ENCODE results near the gene F7.

Gene F7

GRCh38 chr13:113153810-113154748 lies 48.5 kb downstream of the F7 start:
- Histone ChIP-seq H3K4me3 (peak overlapping the region; percentile 72), H3K27ac (peak overlapping the region; percentile 60)
- DNase-seq (ENCODE audit: low spot score), result peak; percentile 87
- TF ChIP-seq, protein P1, sequence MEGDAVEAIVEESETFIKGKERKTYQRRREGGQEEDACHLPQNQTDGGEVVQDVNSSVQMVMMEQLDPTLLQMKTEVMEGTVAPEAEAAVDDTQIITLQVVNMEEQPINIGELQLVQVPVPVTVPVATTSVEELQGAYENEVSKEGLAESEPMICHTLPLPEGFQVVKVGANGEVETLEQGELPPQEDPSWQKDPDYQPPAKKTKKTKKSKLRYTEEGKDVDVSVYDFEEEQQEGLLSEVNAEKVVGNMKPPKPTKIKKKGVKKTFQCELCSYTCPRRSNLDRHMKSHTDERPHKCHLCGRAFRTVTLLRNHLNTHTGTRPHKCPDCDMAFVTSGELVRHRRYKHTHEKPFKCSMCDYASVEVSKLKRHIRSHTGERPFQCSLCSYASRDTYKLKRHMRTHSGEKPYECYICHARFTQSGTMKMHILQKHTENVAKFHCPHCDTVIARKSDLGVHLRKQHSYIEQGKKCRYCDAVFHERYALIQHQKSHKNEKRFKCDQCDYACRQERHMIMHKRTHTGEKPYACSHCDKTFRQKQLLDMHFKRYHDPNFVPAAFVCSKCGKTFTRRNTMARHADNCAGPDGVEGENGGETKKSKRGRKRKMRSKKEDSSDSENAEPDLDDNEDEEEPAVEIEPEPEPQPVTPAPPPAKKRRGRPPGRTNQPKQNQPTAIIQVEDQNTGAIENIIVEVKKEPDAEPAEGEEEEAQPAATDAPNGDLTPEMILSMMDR (IDR thresholded peaks at IDR 0.05), result no peak

- peak; percentile 70 for DNase-seq (ENCODE audit: low spot score)
- Histone ChIP-seq H3K4me3 (no peak overlapping the region), H3K27ac (no peak overlapping the region)
- TF ChIP-seq, protein P1 (IDR thresholded peaks at IDR 0.05), result no peak
These were observed 49.6 kb downstream of the F7 start for GRCh38 chr13:113155201-113155600.

GRCh38 chr13:113155982-113156655 lies 50.5 kb downstream of the F7 start:
- DNase-seq (ENCODE audit: low spot score), result peak; percentile 29

DNA sequence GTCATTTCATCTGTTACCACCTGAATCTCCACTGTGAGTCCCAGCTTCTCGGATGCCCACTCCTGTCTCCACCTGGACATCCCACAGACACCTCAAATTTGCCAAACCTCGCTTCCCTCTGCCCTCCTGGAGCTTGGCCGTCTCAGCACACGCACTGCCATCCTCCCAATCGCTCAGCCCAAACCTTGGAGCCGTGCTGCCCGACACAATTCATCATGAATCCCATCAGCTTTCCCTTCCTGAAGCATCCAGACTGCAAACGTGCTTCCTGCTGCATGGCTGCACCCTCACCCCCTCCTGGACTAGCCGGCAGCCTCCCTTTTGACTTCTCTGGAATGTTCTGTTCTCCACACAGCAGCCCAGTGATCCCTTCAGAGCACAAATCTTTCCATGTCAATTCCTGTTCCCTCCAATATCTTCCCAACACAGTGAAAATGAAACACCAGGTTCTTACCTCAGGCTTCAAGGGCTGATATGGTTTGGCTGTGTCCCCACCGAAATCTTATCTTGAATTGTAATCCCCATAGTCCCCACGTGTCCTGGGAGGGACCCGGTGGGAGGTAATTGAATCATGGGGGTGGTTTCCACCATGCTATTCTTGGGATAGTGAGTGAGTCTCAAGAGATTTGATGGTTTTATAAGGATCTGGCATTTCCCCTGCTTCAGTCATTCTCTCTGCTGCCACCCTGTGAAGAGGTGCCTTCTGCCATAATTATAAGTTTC lies 51.8 kb downstream of the F7 start:
- Histone ChIP-seq H3K27ac (no peak overlapping the region), H3K4me3 (no peak overlapping the region)
- TF ChIP-seq, protein P1 (IDR thresholded peaks at IDR 0.05), result no peak
- DNase-seq (ENCODE audit: low spot score), result peak; percentile 58

More at GRCh38 chr13:113155982-113156655, 50.5 kb downstream of the F7 start:
- Histone ChIP-seq H3K27ac (no peak overlapping the region), H3K4me3 (no peak overlapping the region)
- TF ChIP-seq, protein P1 (IDR thresholded peaks at IDR 0.05), result no peak

GRCh38 chr13:113157929-113158747 lies 52.5 kb downstream of the F7 start, which contains the start of gene PROZ:
PROZ (plus strand) TSS chr13:113158648; CDS start chr13:113158661, 13 bp downstream.
- no peak within 1 kb of the TSS for H3K4me3 ChIP-seq
- TF ChIP-seq, protein P1 (IDR thresholded peaks at IDR 0.05), result no peak
- no peak within 1 kb of the TSS for H3K27ac ChIP-seq
- peak; percentile 22 for DNase-seq (ENCODE audit: low spot score)

GRCh38 chr13:113158946-113159345 lies 53.4 kb downstream of the F7 start:
- no peak for DNase-seq (ENCODE audit: low spot score)
- TF ChIP-seq, protein P1 (IDR thresholded peaks at IDR 0.05), result no peak
- no peak overlapping the region for H3K4me3 ChIP-seq
- H3K27ac ChIP-seq, result no peak overlapping the region

Data from coronary artery (tissue), 2 donors.